NCI-H345 (cell line): ENCODE data around the gene FAM3A.
"Not testable (repeated sequence)": the region's sequence is repeated elsewhere in the genome, so short reads cannot be mapped to it uniquely, and the experiment has no call there.

ENCODE experiments used
- DNase-seq: peaks from one replicate; lab custom pipeline; 2025; lab: John Stamatoyannopoulos, UW

Gene FAM3A

GRCh38 chrX:154502989-154503388, 13.0 kb downstream of the FAM3A start:
- DNase-seq, result no peak

GRCh38 chrX:154502098-154502497, 13.9 kb downstream of the FAM3A start:
- no peak for DNase-seq

- DNase-seq, result not testable (repeated sequence)
Observed at GRCh38 chrX:154501423-154501822, 14.6 kb downstream of the FAM3A start.

GRCh38 chrX:154496591-154497137, 19.4 kb downstream of the FAM3A start:
- not testable (repeated sequence) for DNase-seq

- no peak for DNase-seq
Observed at GRCh38 chrX:154495472-154495922, 20.5 kb downstream of the FAM3A start.

- DNase-seq, result no peak
Observed at GRCh38 chrX:154494715-154495114, 21.3 kb downstream of the FAM3A start.

GRCh38 chrX:154490414-154491083, 25.5 kb downstream of the FAM3A start, which contains the start of gene SLC10A3:
SLC10A3 (minus strand) TSS chrX:154490629; CDS start chrX:154488940, 1,689 bp downstream.
- peak; percentile 92 for DNase-seq

- DNase-seq, result no peak
Observed at GRCh38 chrX:154490021-154490413, 26.0 kb downstream of the FAM3A start.

- no peak for DNase-seq
Observed at GRCh38 chrX:154489182-154489581, 26.9 kb downstream of the FAM3A start.

- no peak for DNase-seq
Observed at GRCh38 chrX:154488336-154489075, 27.5 kb downstream of the FAM3A start.

- no peak for DNase-seq
Observed at GRCh38 chrX:154487518-154488290, 28.3 kb downstream of the FAM3A start.

- DNase-seq, result peak; percentile 45
Observed at GRCh38 chrX:154486396-154487207, 29.4 kb downstream of the FAM3A start, which contains the start of gene UBL4A. UBL4A (minus strand) TSS chrX:154486615; CDS start chrX:154486584, 31 bp downstream.

- no peak for DNase-seq
Observed at GRCh38 chrX:154486052-154486395, 30.0 kb downstream of the FAM3A start.

- no peak for DNase-seq
Observed at GRCh38 chrX:154485150-154486051, 30.6 kb downstream of the FAM3A start.

GRCh38 chrX:154484255-154485149, 31.5 kb downstream of the FAM3A start:
- no peak for DNase-seq

GRCh38 chrX:154483325-154483724, 32.7 kb downstream of the FAM3A start:
- DNase-seq, result no peak

- no peak for DNase-seq
Observed at GRCh38 chrX:154482786-154483185, 33.2 kb downstream of the FAM3A start.

- no peak for DNase-seq
Observed at GRCh38 chrX:154481911-154482601, 34.0 kb downstream of the FAM3A start.

GRCh38 chrX:154481195-154481594, 34.8 kb downstream of the FAM3A start:
- no peak for DNase-seq
